ENCODE data around the gene TMEM138.

TMEM138 gene

GRCh38 chr11:61331651-61332050 is 30.5 kb upstream of the TMEM138 start:
- DNase-seq (ENCODE audit: insufficient read length, low spot score) (no peak), FAIRE-seq (no peak)
- TF ChIP-seq, protein P1, sequence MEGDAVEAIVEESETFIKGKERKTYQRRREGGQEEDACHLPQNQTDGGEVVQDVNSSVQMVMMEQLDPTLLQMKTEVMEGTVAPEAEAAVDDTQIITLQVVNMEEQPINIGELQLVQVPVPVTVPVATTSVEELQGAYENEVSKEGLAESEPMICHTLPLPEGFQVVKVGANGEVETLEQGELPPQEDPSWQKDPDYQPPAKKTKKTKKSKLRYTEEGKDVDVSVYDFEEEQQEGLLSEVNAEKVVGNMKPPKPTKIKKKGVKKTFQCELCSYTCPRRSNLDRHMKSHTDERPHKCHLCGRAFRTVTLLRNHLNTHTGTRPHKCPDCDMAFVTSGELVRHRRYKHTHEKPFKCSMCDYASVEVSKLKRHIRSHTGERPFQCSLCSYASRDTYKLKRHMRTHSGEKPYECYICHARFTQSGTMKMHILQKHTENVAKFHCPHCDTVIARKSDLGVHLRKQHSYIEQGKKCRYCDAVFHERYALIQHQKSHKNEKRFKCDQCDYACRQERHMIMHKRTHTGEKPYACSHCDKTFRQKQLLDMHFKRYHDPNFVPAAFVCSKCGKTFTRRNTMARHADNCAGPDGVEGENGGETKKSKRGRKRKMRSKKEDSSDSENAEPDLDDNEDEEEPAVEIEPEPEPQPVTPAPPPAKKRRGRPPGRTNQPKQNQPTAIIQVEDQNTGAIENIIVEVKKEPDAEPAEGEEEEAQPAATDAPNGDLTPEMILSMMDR (IDR thresholded peaks at IDR 0.05; ENCODE audit: insufficient read depth, missing control alignments): no peak

- TF ChIP-seq, protein P1 (IDR thresholded peaks at IDR 0.05; ENCODE audit: insufficient read depth, missing control alignments): no peak
- DNase-seq (ENCODE audit: insufficient read length, low spot score) (no peak), FAIRE-seq (no peak)
Measured at GRCh38 chr11:61332281-61332796, 29.8 kb upstream of the TMEM138 start.

GRCh38 chr11:61332797-61333549 is 29.2 kb upstream of the TMEM138 start, which contains the start of the genes DDB1 and TKFC:
TSS of gene DDB1 (minus strand) at chr11:61333105. CDS start at chr11:61332968, 137 bp downstream.
TSS of gene TKFC (plus strand) at chr11:61333228. CDS start at chr11:61334729, 1,501 bp downstream.
- no peak for FAIRE-seq
- TF ChIP-seq, protein P1 (IDR thresholded peaks at IDR 0.05; ENCODE audit: insufficient read depth, missing control alignments): no peak
- peak; percentile 98 for DNase-seq (ENCODE audit: insufficient read length, low spot score)

GRCh38 chr11:61333550-61334433 is 28.4 kb upstream of the TMEM138 start:
- DNase-seq (ENCODE audit: insufficient read length, low spot score) (no peak), FAIRE-seq (no peak)
- TF ChIP-seq, protein P1 (IDR thresholded peaks at IDR 0.05; ENCODE audit: insufficient read depth, missing control alignments): no peak

GRCh38 chr11:61334434-61335354 is 27.5 kb upstream of the TMEM138 start:
- TF ChIP-seq, protein P1 (IDR thresholded peaks at IDR 0.05; ENCODE audit: insufficient read depth, missing control alignments): no peak
- no peak for FAIRE-seq

GRCh38 chr11:61335355-61335710 is 26.8 kb upstream of the TMEM138 start:
- FAIRE-seq (no peak), DNase-seq (ENCODE audit: insufficient read length, low spot score) (no peak)
- TF ChIP-seq, protein P1 (IDR thresholded peaks at IDR 0.05; ENCODE audit: insufficient read depth, missing control alignments): no peak

More at GRCh38 chr11:61334434-61335354, 27.5 kb upstream of the TMEM138 start:
- no peak for DNase-seq (ENCODE audit: insufficient read length, low spot score)
